Measurements from ENCODE around the gene LEMD3. TPM values are rescaled to one million over a fixed set of nuclear protein-coding genes. Genes with fewer than 3 reads are reported as not detected.

LEMD3 gene
- polyA plus RNA-seq, 3 donors: 34.5 to 41.7 (median 37.6) TPM

GRCh38 chr12:65162609-65163008, 6.8 kb upstream of the LEMD3 start:
- no peak for DNase-seq

GRCh38 chr12:65164244-65164643, 5.1 kb upstream of the LEMD3 start:
- no peak for DNase-seq

DNA sequence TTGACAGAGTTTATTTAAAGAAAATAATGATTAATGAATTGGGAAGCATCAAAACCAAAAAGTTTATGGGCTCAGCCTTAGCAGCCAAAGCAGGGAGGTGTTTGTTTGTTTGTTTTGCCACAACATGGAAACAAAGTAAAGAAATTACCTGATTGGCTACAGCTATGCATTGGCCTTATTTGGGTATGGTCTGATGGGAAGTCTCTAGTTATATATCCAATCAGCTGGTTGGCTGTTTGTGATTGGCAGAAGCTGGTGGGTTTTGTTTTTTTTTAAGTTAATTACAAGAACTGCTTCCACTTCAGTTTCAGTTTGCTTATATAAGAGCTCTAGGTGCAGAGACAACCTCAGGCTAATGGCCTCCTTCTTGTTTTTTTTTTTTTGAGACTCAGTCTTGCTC, 4.6 kb upstream of the LEMD3 start:
- no peak for DNase-seq

DNA sequence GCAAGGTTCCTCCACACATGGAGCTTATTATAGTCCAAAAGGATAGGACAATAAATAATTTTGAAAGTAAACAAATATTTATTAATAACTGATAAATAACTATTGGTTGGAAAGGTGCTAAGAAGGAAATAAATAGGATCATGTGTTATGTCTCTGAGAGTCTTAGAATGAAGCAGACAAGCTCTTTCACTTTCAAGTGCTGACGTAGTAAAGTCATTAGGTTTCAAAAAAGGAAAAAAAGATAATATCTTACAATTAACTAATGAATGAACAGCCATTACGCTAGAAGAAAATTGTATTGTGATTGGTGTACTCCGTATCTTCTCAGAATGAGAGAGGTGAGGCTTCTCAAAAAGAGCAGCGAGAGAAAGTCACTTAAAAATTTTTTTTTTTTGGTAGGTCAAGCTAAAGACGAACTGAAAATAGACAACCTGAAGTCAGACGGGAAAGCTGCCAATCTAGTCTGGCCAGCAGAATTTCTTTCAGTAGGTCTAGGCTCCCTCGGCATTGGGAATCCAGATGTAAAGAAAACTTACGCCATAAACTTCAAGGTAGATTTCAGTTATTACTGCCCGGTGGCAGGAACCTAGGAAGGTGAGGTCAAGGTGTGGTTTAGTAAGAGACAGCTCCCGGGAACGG, 583 bp upstream of the LEMD3 start:
- no peak for DNase-seq

- peak; percentile 38 for DNase-seq
These were observed 962 bp downstream of the LEMD3 start for GRCh38 chr12:65170209-65170881.

DNA sequence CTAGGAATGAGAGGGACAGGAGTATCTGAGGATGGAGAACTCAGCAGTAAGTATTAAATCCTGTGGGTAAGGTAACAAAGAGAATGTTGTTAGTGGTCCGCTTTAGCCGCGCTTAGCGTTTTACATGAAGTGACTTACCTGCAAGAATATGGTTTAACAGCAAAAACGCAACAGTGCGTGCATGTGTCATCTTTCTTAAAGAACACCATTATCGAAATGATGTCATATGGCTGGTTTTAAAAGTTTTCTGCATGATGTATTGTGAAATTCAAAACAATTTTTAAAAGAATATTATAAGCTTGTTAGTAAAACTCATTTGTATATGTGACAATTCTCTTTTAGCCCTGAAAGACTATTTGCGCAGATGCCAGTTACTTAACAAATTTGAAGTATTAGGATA, 1.7 kb downstream of the LEMD3 start:
- DNase-seq: no peak

- DNase-seq: no peak
These were observed 2.5 kb downstream of the LEMD3 start for GRCh38 chr12:65171870-65172269.

- DNase-seq: no peak
These were observed 6.0 kb downstream of the LEMD3 start for GRCh38 chr12:65175385-65175784.

- DNase-seq: no peak
These were observed 12.8 kb downstream of the LEMD3 start for GRCh38 chr12:65182012-65182739.

GRCh38 chr12:65184176-65184857, 14.9 kb downstream of the LEMD3 start:
- DNase-seq: no peak

DNA sequence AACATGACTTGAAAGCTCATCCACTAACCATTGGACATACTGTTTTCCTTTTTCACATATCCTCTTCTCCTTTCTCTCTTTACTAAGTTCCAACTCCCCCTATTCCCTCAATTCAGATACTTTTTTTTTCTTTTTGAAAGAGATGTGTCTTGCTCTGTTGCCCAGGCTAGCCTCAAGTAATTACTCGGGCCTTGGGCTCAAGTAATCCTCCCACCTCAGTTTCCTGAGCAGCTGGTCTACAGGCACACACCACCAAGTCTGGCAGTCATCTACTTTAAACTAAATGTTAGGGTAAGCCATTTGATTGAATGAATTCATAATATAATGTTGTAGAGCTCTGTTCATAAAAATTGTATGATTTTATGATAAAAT, 15.5 kb downstream of the LEMD3 start:
- no peak for DNase-seq

- DNase-seq: no peak
These were observed 18.3 kb downstream of the LEMD3 start for GRCh38 chr12:65187665-65188064.

DNA sequence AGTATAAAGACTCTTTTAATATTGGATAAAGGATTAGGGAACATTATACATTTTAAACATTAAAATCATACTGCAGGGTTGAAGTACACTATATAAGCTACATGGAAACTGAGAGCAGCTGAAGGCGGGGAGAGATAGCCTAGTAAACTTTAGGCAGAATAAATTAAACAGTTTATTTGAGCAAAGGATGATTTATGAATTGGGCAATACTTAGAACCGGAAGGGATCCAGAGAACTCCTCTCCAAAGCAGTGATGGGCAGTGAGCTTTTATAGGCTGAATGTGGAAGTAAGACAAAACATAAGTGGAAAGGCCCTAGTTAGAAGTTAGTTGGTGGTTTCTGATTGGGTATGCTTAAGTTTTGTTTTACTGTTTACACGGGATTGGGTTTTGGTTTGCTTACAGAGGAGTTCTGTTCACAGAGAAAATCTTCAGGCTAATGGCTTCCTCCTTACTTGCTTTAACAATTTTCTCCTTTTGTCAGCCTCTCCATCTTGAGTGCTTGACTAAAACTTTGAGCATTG, 18.9 kb downstream of the LEMD3 start:
- DNase-seq: no peak

GRCh38 chr12:65189028-65189718, 19.8 kb downstream of the LEMD3 start:
- DNase-seq: no peak

GRCh38 chr12:65192963-65193516, 23.7 kb downstream of the LEMD3 start:
- no peak for DNase-seq

DNA sequence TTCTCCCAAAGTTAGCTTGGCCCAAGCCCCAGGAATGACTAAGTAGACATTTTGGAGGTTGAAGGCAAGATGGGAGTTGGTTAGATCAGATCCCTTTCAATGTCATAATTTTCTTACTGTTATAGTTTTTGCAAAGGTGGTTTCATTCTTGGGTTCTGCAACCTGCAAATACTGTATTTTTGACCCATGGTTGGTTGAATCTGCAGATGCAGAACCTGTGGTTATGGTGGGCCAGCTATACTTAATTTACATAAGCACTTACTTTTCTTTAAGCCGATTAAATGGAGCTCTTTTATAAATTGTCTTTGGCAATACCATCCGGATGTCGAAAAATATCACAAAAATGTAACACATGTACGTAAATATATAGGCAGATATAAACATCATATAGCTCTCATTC, 25.6 kb downstream of the LEMD3 start:
- DNase-seq: no peak

GRCh38 chr12:65195387-65196055, 26.1 kb downstream of the LEMD3 start:
- DNase-seq: no peak

DNA sequence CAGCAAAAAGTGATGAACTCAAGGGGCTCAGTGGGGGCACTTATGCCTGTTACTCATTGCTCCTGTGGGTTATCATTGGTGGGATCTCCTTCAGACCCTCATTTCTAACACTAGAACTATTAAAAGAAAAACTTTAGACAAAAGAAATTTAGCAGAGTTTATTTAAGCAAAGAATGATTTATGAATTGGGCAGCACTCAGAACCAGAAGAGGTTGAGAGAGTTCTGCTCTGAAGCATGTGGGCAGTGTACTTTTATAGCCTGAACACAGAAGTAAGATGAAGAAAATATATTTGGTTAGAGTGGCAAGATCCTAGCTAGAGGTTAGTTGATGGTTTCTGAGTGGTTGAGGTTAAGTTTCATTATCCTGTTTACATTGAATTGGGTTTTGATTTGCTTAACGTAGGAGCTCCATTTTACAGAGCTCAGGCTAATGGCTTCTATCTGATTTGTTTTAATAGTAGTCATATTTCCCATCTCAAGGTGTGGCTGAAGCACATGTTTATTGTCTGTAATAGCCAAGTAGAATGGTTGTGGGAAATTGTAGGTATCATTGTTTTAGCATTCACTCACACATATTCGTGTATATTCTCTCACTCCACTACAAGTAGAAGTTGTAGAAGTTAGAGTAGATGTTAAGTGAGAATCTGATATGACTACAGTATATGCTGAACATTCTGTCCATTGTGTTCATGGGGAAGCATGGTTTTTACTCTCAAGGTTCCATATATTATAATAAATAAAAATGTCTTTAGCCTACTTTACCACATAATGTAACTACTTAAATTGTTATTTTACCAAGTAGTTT, 27.6 kb downstream of the LEMD3 start:
- no peak for DNase-seq

DNA sequence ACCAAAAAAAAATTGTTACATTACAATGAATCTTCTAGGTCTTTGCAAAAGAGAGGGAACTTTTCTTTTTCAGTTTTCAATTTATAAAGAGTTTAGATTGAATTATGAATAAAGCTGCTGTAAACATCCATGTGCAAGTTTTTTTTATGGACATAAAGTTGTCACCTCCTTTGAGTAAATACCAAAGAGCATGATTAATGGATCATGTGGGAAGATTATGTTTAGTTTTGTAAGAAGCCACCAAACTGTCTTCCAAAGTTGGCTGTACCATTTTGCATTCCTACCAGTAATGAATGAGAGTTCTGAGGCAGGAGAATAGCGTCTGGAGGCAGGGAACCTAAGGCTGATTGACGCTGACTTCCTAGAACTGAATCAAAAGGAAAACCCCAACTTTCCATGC, 30.2 kb downstream of the LEMD3 start:
- no peak for DNase-seq
